Vagina (tissue), 2 donors: ENCODE measurements around the gene FITM1. TPM values are rescaled to one million over a fixed set of nuclear protein-coding genes. Genes with fewer than 3 reads are reported as not detected.
A peak's percentile ranks its signal among the peaks of the same experiment; 100 is the strongest.

Experiments used
- DNase-seq, 2 donors: peaks; one replicate each; pipeline ENCODE4 v3.0.0-alpha.2; 2017; ENCODE audit errors: extremely low spot score in 2 of 2
- H3K27ac ChIP-seq: fragments of 200-600 bp; sonication (generic); one replicate; pipeline ENCODE4 v1.5.1; 2019
- H3K27me3 ChIP-seq: fragments of 200-600 bp; sonication (generic); one replicate; pipeline ENCODE4 v1.5.1; 2019
- H3K36me3 ChIP-seq, 2 donors: fragments of 200-600 bp; sonication (generic); one replicate each; pipeline ENCODE4 v1.5.1; 2017 to 2019
- H3K4me1 ChIP-seq: fragments of 200-600 bp; sonication (generic); one replicate; pipeline ENCODE4 v1.5.1; 2019
- H3K4me3 ChIP-seq, 2 donors: fragments of 200-600 bp; sonication (generic); 1 replicate in 1 of 2; 2 replicates in 1 of 2; pipeline ENCODE4 v1.5.1; 2016 to 2019
- H3K9me3 ChIP-seq: fragments of 200-600 bp; sonication (generic); one replicate; pipeline ENCODE4 v1.5.1; 2019
- POLR2A ChIP-seq, 2 donors: fragments of 450-650 bp; IDR thresholded peaks; one replicate each; pipeline ENCODE4 v1.6.1; 2017; ENCODE audit warnings: antibody characterized with exemption in 2 of 2, mild to moderate bottlenecking in 2 of 2, moderate library complexity in 2 of 2
- POLR2AphosphoS5 ChIP-seq, 2 donors: sonication (generic); formaldehyde crosslinking; IDR thresholded peaks; one replicate each; pipeline ENCODE4 v1.9.0; 2017; ENCODE audit warnings: antibody characterized with exemption in 2 of 2, mild to moderate bottlenecking in 2 of 2, low read depth in 1 of 2; ENCODE audit not compliant: insufficient read depth in 1 of 2
- intact Hi-C: fragments of 100-400 bp; cut with DNase I; formaldehyde crosslinking; loops from one replicate; pipeline ENCODE4 v1.15.1; 2023
- total RNA-seq: library from RNA; depleted of rRNA; stranded (reverse); fragments of >200 nt; gene quantifications from one replicate; pipeline ENCODE4 v1.2.3, GENCODE V29; 2016
- TF ChIP-seq, protein P1 (sequence below), 3 experiments: fragments of 450-650 bp in 2 of 3; fragments of 200-600 bp in 1 of 3; sonication (generic) in 1 of 3; IDR thresholded peaks; one replicate each; pipeline ENCODE4 v1.5.1; 2017 to 2019; ENCODE audit warnings: antibody characterized with exemption in 3 of 3, mild to moderate bottlenecking in 2 of 3, moderate library complexity in 2 of 3

Gene FITM1, protein sequence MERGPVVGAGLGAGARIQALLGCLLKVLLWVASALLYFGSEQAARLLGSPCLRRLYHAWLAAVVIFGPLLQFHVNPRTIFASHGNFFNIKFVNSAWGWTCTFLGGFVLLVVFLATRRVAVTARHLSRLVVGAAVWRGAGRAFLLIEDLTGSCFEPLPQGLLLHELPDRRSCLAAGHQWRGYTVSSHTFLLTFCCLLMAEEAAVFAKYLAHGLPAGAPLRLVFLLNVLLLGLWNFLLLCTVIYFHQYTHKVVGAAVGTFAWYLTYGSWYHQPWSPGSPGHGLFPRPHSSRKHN
- not detected for total RNA-seq

DNA sequence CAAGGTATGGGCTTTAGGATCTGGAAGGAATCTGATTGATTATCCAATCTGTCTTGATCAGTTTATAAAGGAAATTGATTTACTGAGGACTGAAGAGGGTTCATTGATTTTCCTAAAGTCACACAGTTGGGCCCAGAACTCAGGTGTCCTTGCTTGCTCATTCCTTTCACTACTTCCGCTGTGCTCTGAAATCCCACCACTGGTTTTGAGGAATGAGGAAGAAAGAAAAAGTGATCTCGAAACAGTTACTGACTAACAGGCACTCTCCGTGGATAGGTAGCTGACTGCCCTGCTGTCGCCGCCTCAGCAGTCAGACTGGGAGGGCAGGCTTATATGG, at the start of gene FITM1:
FITM1 (plus strand) TSS at position 280 of the 337 bp plus-strand sequence. CDS start 905 bp downstream, outside the sequence.
- Histone ChIP-seq H3K27ac (no peak within 1 kb of the TSS), H3K9me3 (no peaks in the 10 kb centered on the region), H3K4me1 (peaks cover 1% of the 10 kb centered on the region), H3K4me3 (no peak within 1 kb of the TSS), H3K36me3 (no peaks in the 10 kb centered on the region), H3K27me3 (no peaks in the 10 kb centered on the region)
- TF ChIP-seq POLR2AphosphoS5 (IDR thresholded peaks at IDR 0.05; ENCODE audit: insufficient read depth in 1 of 2, low read depth in 1 of 2) (no peak), POLR2A (IDR thresholded peaks at IDR 0.05) (no peak)
- TF ChIP-seq, protein P1, sequence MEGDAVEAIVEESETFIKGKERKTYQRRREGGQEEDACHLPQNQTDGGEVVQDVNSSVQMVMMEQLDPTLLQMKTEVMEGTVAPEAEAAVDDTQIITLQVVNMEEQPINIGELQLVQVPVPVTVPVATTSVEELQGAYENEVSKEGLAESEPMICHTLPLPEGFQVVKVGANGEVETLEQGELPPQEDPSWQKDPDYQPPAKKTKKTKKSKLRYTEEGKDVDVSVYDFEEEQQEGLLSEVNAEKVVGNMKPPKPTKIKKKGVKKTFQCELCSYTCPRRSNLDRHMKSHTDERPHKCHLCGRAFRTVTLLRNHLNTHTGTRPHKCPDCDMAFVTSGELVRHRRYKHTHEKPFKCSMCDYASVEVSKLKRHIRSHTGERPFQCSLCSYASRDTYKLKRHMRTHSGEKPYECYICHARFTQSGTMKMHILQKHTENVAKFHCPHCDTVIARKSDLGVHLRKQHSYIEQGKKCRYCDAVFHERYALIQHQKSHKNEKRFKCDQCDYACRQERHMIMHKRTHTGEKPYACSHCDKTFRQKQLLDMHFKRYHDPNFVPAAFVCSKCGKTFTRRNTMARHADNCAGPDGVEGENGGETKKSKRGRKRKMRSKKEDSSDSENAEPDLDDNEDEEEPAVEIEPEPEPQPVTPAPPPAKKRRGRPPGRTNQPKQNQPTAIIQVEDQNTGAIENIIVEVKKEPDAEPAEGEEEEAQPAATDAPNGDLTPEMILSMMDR (IDR thresholded peaks at IDR 0.05): no peak
- intact Hi-C loops: no loop called here
- DNase-seq: no peak

DNA sequence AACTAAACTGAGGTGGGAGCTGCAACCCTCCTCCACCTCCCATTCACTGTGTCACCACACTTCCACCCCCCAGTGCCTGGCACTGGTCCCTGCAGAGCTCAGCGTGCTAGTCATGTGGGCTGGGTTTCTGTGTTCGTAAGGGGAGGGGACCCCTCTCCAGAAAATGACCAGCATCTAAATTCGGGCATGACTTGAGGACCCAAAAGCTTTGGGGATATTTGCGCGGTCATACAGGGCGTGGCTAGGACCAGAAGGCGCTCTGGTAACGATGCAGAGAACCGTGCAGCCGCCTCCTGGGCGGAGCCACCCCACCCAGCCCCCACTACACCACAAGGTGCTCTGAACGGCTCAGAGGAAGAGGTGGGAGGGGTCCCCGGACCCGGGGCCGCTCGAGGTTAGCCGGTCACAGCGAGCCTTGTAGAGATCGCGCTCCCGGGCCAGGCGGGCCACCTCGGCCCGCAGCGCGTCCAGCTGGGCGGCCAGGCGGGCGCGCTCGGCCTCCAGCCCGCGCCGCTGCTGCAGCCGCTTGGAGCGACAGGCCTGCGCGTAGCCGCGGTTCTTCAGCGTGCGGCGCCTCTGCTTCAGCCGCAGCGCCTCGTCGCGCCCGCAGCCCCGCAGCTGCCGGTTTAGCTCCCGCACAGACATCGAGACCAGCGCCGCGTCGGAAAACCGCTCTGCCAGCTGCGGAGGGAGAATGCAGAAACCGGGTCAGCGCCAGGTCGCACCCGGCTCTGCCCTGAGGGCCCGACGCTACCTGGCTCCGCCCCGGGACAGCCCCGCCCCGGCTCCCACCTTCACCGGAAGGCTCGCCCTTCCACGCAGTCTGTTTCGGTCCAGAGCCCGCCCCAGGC, 49.3 kb upstream of the FITM1 start:
- Histone ChIP-seq H3K9me3 (no peaks in the 10 kb centered on the region), H3K27me3 (no peaks in the 10 kb centered on the region), H3K36me3 (no peaks in the 10 kb centered on the region), H3K27ac (peak overlapping the region; percentile 47), H3K4me1 (peaks cover 11% of the 10 kb centered on the region), H3K4me3 (peak overlapping the region; percentile 49 to 69)
- intact Hi-C loops: no loop called here
- TF ChIP-seq POLR2AphosphoS5 (IDR thresholded peaks at IDR 0.05; ENCODE audit: insufficient read depth in 1 of 2, low read depth in 1 of 2) (no peak), POLR2A (IDR thresholded peaks at IDR 0.05) (no peak)
- TF ChIP-seq, protein P1 (IDR thresholded peaks at IDR 0.05): no peak
- DNase-seq: no peak

DNA sequence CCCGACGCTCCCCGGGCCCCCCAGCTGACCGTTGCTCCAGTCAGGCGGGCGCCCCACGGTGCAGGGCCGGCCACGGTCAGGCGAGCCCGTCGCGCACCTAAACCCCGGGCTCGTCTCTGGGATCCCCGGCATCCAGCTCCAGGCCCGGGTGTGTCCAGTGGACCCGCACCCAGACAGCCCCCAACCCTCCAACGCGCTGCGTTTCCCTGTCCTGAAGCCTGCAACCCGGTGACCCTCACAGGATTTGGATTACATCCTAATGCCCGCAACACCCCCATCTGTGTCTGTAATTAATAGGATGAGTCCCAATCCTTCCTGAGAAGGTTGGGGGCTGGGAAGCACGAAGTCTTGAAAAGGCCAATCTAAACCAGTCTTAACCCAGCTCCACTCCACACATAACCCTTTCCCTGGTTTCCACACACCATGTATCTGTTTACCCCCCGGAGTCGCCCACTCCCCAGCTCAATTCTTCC, 48.7 kb upstream of the FITM1 start:
- peaks cover 11% of the 10 kb centered on the region for H3K4me1 ChIP-seq
- H3K27ac ChIP-seq: peak overlapping the region; percentile 47
- no peaks in the 10 kb centered on the region for H3K9me3 ChIP-seq
- intact Hi-C loops: no loop called here
- DNase-seq: no peak
- peak overlapping the region; percentile 49 to 69 for H3K4me3 ChIP-seq
- no peaks in the 10 kb centered on the region for H3K27me3 ChIP-seq
- H3K36me3 ChIP-seq: no peaks in the 10 kb centered on the region
- TF ChIP-seq POLR2A (IDR thresholded peaks at IDR 0.05): no peak
- TF ChIP-seq, protein P1 (IDR thresholded peaks at IDR 0.05): no peak
- TF ChIP-seq POLR2AphosphoS5 (IDR thresholded peaks at IDR 0.05; ENCODE audit: insufficient read depth in 1 of 2, low read depth in 1 of 2): no peak

DNA sequence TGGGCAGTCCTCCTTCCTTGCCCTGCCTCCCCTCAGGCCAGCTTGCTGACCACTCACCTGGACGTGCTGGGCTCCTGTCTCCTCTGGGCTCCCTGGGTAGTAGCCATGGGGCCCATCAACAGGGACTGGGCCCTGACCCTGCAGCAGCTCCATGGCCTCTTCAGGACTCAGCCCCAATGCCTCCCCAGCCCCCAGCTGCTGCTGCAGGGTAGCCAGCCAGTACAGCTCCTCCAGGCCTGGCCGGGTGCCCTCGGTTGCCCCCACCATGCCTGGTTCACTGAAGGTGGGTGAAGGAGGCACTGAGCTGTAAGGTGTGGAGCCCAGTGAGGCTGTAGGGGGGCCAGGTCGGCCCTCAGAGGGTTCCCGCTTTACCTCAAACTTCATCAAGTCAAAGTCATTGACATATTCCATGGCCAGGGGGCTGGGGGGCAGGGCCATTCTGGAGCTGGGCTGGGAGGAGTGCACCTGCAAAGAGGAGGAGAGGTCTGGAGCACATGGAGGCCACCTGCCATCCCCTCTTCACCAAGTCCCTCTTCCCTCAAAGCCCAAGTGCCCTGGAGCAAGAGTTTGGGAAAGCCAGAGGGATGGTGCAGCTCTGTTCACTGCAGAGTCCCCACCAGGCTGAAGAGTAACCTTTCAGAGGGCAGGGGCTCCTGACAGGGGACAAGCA, 47.9 kb upstream of the FITM1 start:
- H3K4me3 ChIP-seq: no peak overlapping the region
- H3K9me3 ChIP-seq: no peaks in the 10 kb centered on the region
- H3K36me3 ChIP-seq: no peaks in the 10 kb centered on the region
- DNase-seq: no peak
- peaks cover 11% of the 10 kb centered on the region for H3K4me1 ChIP-seq
- H3K27ac ChIP-seq: no peak overlapping the region
- intact Hi-C loops: no loop called here
- H3K27me3 ChIP-seq: no peaks in the 10 kb centered on the region
- TF ChIP-seq, protein P1 (IDR thresholded peaks at IDR 0.05): no peak
- TF ChIP-seq POLR2A (IDR thresholded peaks at IDR 0.05) (no peak), POLR2AphosphoS5 (IDR thresholded peaks at IDR 0.05; ENCODE audit: insufficient read depth in 1 of 2, low read depth in 1 of 2) (no peak)
